Subcutaneous adipose tissue (tissue), 4 donors: ENCODE results near the gene MYCL. TPM values are rescaled to one million over a fixed set of nuclear protein-coding genes. Genes with fewer than 3 reads are reported as not detected.

Source experiments
- CTCF ChIP-seq: fragments of 450-650 bp; IDR thresholded peaks from one replicate; pipeline ENCODE4 v1.5.1; 2016; ENCODE audit warnings: low read depth, mild to moderate bottlenecking, control low read depth, antibody characterized with exemption, moderate library complexity
- total RNA-seq, 4 donors: library from RNA; depleted of rRNA; stranded (reverse); fragments of >200 nt; gene quantifications; one replicate each; pipeline ENCODE4 v1.1.0, GENCODE V29; 2016

MYCL gene
- under 1 TPM in 3 of 4 donors, not detected in 1; 0.22 to 0.57 (median 0.34) TPM for total RNA-seq

DNA sequence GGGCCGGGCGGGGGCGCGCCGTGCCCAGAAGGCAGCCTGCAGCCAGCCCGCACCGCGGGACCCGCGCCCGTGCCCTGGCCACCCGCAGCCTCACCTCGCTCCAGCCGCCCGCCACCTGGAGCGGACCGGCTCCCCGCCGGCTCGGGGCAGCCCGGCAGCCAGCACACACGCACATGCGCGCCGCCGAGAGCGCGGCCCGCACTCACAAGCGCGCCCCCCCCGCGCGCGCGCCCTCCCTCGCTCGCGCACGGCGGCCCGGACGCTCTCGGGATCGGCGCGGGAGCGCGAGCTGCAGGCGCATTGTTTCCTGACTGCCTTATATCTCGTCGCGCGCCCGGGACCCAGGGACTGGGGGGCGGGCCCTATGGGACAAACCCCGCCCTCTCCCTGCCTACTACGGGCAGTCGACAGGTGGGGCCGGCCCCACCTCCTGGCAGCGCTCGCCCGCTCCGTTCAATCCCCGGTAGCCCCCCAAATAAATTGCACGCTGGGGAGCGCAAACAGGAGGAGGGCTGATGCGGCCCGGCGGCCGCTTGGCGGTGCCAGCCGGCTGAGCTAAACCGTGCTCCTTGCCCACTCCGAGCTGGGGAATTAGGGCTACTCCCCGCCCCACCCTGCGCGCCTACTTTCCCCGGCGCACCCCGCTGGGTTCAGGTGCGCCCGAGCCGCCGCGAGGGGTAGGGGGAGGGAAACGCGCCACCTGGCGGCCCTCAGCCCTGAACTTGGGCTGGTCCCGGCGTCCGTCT, at the start of gene MYCL:
TSS of gene MYCL (minus strand) at position 204 of the 746 bp plus-strand sequence. CDS start 483 bp downstream, outside the sequence.
- TF ChIP-seq CTCF, result no peak

GRCh38 chr1:39949891-39950290, 48.2 kb upstream of the MYCL start:
- no peak for TF ChIP-seq CTCF

- no peak for TF ChIP-seq CTCF
Observed at GRCh38 chr1:39947260-39947659, 45.5 kb upstream of the MYCL start.

GRCh38 chr1:39946216-39946615, 44.5 kb upstream of the MYCL start:
- no peak for TF ChIP-seq CTCF

- no peak for TF ChIP-seq CTCF
Observed at GRCh38 chr1:39944410-39945112, 42.8 kb upstream of the MYCL start.

DNA sequence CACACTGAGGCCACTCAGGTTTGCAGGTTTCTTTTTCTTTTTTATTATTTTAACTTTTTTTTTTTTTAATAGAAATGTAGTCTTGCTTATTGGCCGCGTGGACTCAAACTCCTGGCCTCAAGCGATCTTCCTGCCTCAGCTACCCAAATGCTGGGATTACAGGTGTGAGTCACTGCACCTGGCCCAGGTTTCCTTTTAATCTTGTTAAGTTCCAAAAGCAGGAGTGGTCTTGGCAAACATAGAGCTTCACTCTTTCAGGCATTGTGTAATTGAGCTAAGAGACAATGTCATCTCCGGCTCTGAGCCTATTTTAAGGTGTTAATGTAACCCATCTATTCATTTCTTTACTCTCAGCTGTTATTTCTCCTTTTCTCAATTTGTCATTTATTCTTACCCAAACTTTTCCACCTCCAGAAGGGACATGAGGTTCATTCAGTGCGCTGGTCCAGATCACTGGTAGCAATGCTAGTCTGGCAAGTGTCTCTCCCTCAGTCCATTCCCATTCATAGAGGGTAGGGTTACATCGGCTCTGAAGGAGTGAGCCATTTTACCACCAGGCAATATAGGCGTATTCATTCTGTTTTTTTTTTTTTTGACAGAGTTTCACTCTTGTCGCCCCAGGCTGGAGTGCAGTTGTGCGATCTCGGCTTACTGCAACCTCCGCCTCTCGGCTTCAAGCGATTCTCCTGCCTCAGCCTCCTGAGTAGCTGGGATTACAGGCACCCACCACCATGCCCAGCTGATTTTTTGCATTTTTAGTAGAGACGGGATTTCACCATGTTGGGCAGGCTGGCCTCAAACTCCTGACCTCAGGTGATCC, 42.0 kb upstream of the MYCL start:
- no peak for TF ChIP-seq CTCF
